Skeletal muscle cell (primary cell): ENCODE measurements around the gene KDM4C.

Source experiments
- DNase-seq: peaks from one replicate; pipeline ENCODE4 v3.0.0-alpha.2; 2010; ENCODE audit warnings: low read depth
- H3K4me3 ChIP-seq: 2 replicates; pipeline ENCODE4 v1.5.1; 2011; ENCODE audit warnings: low read depth, mild to moderate bottlenecking, control low read depth, low read length, moderate library complexity

Gene KDM4C

DNA sequence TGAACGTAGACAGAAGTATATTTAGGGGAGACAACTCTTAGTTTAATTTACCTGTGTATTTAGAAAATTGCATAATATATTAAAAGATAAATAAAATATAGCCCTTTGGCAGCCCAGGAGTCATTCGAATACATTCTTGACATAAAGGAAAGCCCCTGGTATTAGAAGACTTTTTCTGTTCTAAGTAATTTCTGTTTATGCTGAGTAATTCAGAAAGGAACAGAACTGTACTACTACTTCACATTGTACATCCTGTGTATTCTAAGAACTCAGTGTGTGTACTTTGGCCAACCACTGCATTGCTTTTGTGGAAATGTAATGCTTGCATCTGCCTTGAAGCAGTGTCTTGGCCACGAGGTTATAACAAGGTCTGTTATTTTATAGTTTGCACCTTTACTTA, 136.4 kb downstream of the KDM4C start:
- DNase-seq: no peak

DNA sequence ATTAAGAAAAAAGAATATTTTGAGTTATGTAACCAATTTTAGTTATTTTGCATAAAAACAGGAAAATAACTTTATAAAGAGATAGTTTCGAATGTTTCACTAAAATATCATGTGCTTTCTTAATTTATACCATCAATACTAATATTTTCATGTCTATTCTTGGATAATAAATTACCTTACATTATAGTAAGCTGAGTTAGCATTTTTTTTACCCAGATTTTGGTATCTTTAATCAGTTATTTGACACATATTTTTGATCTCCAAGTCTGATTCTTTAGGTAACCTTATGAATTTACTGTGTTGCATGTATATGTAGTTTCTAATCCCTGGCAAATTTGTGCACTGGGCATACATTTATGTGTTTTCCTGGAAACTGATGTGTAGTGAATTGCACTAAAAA, 138.0 kb downstream of the KDM4C start:
- no peak overlapping the region for H3K4me3 ChIP-seq
- no peak for DNase-seq

More for the DNA sequence above, 136.4 kb downstream of the KDM4C start:
- no peak overlapping the region for H3K4me3 ChIP-seq

DNA sequence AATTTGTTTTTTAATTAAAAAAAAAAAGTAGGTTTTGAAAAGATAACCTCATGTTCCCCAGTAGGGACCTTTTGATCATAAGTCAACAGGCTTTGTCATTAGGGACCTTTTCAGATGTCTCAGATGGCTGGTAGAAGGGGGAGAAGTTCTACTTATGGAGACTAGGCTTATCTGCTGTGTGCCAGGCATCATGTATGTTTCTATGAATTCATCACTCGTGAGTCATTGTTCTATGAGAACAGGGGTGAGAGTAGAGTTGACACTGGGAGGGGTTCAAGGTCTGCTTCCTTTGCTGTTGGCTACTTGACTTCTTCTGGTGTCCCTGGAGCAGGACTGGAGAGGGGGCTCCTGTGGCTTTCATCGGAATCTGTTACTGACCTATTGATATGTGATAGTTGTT, 138.8 kb downstream of the KDM4C start:
- no peak for DNase-seq
- no peak overlapping the region for H3K4me3 ChIP-seq

DNA sequence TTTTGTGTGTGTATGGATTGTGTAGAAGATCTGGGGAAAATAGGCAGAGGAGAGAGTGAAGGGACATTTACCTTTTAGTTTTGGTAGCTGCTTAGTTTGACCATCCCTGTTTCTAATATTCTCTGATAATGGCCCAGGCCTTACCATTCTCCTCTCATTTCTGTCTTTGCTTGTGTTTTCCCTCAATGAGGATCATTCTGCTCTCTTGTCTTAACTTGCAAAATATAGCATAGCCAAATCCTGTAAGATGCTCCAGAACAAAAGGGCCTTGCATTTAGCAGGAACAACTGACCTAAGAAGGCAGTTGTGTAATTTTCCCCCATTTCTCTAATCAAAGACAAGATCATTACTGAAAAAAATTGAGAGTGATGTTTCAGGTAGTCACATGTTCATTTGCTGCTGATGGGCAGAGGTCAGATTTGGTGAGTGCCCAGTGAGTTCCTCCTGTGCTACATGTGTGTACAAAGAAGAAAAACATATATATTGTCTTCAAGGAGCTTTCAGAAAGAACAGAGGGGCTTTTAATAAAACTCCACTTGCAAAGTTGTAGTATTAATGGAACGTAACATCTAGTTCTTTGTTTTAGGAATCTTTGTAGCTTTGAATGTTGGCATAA, 139.5 kb downstream of the KDM4C start:
- H3K4me3 ChIP-seq: no peak overlapping the region
- DNase-seq: no peak

DNA sequence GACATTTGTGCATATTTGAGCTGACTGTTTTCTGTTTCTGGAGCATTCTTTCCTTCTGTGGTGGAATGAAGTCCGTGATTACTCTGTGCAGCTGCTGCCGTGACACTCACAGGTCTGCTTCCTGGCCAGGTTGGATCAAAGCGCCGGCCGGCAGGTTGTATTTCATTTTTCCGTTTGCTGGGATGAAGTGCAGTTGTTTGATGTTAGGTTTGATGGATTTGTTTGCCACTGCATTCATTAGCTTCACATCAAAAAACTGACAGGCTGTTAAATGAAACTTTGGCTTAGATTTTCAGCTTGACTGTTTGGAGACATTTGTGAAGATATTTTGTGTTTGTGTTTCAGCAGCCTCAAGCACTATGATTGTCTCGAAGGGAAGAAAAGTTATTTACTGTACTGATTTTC, 140.1 kb downstream of the KDM4C start:
- DNase-seq: no peak
- H3K4me3 ChIP-seq: no peak overlapping the region

DNA sequence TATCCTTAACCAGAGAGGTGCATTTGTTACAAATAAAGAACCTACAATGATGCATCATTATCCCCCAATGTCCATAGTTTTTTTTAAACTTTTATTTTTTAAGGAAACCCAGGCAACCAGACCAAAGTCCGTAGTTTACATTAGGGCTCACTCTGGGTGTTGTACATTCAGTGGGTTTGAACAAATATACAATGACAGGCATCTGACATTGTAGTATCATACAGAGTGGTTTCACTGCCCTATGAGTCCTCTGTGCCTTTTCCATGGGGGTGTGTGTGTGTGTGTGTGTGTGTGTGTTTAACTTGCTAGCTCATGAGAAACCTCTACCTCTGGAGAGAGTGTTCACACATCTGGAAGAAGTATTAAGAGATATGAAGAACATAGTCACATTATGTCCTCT, 141.5 kb downstream of the KDM4C start:
- no peak for DNase-seq
- H3K4me3 ChIP-seq: no peak overlapping the region

DNA sequence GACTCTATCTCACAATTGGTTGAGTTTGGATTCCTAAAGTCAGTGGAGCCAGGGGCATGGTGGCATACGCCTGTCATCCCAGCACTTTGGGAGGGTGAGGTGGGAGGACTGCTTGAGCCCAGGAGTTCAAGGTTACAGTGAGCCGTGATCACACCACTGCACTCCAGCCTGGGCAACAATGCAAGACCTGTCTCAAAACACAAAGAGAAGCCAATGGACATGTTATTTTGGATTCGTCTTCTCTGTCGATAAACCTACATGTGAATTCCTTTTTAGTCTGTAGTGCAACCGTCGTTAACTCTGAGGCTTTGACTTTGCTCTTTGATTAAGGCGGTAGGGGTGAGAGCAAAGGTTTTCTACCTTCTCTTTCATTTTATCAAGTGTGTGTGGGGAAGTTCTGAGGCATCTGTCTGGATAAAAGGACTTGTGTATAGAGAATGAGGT, 142.7 kb downstream of the KDM4C start:
- DNase-seq: no peak
- no peak overlapping the region for H3K4me3 ChIP-seq

DNA sequence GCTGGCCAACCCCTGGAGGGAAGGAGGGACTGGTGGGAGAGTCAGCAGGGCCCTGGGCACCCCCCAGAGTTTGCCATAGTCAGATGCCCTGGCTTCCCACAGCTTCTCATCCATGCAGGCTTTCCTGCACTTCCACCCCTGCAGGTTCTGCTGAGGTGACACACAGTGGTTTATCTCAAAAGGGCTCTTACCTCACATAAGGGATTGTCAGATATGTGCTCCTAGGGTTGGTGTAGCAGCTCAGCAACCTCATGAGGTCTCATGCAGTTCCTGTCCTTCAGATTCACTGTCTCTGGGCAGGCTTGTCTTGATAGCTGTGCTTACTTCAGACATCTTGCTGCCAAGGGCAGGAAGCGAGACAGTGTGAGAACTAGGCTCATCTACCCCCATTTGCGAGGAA, 143.4 kb downstream of the KDM4C start:
- no peak overlapping the region for H3K4me3 ChIP-seq
- DNase-seq: no peak

DNA sequence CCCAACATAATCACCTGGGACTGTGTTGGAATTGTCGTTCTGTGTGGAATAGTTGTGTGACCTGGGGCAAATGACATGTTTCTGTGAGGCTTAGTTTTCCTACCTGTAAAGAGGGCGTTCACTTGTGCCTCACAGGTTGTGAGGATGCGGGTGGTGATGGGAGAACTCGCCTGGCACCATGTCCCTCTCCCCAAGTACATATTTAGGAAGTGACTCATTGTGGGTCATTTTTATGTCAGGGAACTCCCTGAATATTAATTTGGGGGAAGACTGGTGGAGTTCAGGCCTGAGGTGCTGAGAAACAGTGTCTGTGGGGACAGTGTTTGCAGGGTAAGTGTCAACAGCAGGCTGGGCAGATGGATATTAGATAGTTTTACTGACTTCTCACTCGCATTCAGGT, 144.7 kb downstream of the KDM4C start:
- DNase-seq: no peak
- H3K4me3 ChIP-seq: no peak overlapping the region

DNA sequence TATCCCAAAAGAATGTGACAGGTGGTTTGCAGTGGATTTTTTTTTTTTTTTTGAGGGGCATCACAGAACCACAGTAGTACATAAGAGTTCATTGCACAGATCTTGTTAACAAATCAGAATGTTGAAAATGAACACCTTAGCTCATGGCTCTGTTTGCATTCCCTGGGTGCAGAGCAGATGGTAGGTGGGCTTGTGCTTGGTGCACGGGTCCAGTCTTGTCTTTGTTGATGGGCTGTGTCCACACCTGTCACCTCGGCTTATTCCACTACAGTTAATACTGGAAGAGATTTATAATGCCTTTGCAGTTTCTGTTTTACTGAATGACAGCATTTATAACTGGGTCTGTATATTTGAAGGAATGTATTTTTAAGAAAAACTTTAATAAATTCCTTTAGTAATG, 146.6 kb downstream of the KDM4C start:
- DNase-seq: no peak
- no peak overlapping the region for H3K4me3 ChIP-seq

DNA sequence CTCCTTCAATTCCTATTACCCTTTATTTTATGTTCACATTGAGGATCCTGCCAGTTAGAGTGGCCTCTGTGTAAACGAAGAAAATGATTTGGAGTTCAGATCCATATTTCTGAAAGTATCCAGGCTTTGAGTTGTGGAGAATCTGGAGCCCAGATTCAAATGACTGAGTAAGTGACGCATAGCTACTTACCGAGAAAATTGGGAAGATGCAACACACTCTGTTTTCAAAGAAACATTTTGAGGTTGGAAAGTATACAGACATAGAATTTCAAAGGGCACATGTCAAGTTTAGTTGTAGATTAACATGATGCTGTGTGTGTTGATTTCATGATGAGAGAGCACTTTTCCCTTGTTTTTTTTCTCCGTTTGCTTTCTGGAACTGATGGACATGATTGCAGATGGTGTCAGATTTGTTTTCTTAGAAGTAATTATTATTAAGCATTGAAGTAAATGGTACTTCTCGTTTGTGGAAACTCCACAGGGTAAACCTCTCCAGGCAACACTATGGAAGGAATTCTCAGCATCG, 148.1 kb downstream of the KDM4C start:
- no peak overlapping the region for H3K4me3 ChIP-seq
- no peak for DNase-seq

DNA sequence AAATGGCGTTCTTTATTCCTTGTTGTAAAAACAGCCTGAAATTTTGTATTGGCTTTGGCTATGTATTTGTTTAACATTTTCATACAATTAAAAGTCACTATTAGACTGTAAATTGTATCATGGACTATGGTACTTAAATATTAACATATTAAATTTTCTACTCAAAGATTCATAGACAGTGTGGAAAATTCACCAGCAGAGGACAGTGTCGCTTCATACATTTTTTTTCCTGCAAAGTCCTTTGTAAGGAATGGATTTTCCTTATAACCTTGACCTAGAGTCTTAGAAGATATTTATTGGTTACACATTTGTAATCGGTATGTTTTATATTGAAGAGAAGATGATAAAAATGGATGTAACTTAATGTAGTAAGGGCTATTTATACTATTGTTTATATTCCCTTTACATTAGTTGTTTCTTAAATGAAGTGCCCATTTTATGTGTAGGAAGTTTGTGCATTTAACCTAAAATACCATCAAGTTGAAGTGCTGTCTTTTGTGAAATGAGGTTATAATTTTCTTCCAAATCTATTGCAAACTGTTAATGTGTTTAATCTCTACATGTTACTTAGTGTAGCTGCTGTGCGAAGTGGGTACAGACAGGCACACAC, 150.1 kb downstream of the KDM4C start:
- H3K4me3 ChIP-seq: no peak overlapping the region
- no peak for DNase-seq

DNA sequence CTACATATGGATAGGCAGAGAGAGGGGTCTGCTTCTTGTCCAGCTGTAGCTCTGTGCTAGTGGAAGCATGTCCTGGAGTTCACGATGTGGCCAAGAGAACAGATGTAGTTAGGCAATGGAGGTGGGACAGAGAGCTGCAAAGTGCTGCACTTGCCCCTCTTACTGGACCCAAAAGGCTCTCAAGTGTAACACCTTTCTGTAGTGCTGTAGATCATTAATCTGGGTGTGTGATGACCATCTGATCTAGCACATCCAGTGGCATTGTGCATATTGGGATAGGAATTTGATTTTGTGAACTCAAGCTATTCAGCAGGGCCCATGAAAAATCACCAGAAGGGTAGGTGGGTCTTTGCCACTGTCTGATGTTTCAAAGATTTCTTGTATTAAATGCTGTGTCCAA, 151.4 kb downstream of the KDM4C start:
- DNase-seq: no peak
- H3K4me3 ChIP-seq: no peak overlapping the region

DNA sequence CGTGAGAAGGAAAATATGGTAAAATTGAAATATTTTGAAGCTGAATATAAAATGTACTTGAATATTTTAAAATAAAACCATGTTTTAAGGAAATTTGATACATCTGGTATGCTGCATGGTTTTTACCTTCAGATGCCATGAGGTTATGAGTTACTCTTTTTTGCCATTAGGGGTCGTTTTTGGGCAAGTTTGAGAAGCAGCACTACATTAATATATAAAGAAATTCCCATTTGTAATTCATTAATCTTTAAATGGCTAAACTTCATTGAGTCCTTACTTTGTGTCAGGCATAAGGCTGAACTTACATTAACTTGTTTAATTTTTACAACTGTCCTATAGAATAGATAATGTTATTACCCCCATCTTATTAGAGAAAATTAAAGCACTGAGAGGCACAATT, 152.3 kb downstream of the KDM4C start:
- H3K4me3 ChIP-seq: no peak overlapping the region
- no peak for DNase-seq

DNA sequence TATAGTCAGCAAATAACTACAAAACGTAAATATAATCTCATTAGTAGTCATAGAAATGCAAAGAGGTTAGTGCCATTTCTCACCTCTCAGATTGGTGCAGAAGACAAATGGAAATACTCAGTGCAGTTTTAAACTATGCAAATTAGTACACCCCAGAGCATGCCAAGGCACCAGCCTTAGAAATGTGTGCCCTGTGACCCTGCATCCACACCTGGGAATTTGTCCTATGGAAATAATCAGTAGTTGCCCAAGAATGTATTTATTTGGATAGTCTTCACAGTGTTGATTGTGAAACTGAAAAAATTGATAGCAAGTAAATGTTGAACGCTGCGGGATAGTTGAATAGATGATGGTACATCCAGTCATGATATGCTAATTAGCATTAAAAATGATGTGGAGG, 152.7 kb downstream of the KDM4C start:
- H3K4me3 ChIP-seq: no peak overlapping the region
- DNase-seq: no peak

DNA sequence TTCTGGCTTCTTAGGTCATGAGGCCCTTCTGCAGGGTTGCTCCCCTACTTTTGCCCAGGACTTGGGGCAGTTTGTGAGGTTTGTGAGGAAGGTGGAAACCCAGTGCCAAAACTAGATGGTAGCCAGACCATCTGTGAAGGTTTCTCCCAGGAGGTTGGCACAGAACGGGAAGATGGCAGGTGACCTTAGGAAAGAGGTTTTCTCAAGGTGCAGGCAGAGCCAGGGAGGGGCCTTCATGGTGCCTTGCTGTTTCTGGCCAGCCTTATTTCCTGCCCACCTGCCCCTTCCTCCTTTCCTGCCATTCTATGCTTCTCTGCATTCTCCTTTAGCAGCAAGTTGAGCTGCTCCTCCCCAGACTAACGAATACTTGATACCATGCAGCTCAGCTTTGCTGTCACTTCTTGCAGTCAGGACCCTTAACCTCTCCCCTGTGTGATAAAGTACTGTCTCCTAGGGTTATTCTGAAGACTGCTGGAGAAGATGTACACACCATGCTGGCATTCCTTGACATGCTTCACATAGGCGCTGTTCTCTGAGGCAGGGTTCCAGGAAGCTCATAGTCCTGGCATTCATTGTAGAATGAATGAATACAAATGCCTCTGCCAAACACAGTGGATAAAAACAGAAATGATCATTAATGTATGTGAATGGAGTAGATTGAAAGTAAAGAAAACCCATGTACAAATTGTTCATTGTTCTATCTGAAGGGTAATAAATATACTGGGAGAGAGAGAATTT, 154.3 kb downstream of the KDM4C start:
- DNase-seq: no peak
- no peak overlapping the region for H3K4me3 ChIP-seq

DNA sequence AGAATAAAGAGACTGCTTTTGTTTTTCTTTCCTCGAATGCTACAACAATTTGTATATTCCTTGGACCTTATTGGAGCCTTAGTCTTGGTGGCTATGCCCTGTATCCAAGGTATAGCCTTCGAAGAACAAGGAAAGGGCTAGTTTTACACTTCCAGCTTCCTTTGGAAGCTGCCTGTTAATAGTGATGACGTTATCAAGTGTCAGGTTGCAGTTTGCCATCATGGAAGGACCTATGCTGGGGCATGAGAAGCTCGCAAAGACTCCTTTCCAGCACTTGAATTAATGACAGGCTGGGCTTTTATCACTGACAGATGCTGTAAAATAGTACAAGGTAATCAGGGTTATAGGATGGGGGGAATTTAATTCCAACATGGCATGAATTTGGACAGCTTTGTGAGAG, 157.9 kb downstream of the KDM4C start:
- no peak overlapping the region for H3K4me3 ChIP-seq
- DNase-seq: no peak

DNA sequence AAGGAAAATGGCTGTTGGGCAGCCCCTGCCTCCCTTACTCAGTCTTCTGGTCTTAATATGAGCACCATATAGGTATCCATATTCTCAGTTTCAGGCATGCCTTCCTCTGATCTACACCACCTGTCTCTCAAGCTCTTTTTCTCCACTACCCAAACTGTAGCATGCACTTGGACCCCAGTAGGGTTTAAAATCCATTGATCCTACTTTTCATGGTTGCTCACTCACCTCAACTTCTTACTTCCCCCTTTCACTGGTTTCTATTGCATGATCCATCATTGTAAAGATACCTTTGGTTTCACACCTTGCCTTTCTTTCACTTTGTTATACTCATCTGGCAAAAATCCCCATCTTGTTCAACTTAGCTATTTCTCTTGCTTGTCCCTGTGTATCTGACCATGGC, 159.4 kb downstream of the KDM4C start:
- H3K4me3 ChIP-seq: no peak overlapping the region
- DNase-seq: no peak

DNA sequence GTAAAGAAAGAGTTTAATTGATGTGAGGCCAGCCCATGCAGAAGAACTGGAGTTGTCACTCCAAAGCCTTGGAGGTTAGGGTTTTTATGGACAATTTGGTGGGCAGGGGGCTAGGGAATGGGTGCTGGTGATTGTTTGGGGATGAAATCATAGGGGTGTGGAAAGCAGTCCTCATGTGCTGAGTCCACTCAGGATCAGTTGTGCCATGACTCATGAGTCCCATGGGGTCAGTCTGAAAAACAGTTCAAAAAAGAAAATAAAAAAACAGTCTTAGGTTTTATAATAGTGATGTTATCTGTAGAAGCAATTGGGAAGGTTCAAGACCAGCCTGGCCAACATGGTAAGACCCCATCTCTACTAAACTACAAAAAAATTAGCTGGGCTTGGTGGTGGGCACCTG, 162.3 kb downstream of the KDM4C start:
- DNase-seq: no peak
- no peak overlapping the region for H3K4me3 ChIP-seq

DNA sequence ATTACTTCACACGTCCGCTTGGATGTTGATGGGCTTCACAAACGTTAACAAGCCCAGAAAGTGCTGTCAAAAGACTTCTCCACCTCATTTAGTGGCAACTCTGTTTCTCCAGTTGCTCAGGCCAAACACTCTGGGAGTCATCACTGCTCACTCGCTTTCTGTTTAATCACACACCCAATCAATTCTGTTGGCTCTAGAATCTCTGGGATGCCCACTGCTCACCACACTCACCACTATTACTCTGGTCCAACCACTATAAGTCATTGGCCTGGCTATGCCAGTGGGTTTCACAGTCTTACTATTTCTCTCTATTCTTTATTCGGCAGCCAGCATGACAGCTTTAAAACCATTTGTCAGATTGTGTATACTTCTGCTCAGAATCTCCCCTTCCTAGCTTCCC, 163.5 kb downstream of the KDM4C start:
- DNase-seq: no peak
- no peak overlapping the region for H3K4me3 ChIP-seq
